Measurements from ENCODE around the gene TSPO.

DNA sequence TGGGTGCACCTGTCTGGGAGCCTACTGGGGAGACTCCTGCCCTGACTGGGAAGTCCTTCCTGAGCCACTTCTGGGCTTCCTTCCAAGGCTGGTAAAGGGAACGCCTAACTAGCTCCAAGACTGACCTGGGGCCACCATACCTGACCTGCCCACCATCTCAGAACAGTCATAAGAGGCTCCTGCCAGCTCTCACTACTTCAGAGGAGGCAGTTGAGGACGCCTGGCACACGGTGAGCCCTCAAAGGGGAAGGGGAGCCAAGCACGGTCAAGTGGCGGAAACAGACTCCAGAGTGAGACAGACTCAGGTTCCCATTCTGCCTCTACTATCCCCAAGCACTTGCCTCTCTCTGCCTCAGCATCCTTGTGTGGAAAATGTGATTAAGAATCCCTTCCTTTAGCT is 15.8 kb upstream of the TSPO start:
- TF ChIP-seq FOXA1 (IDR thresholded peaks at IDR 0.05) (no peak), SUZ12 (IDR thresholded peaks at IDR 0.05) (no peak), HDGF (IDR thresholded peaks at IDR 0.05; ENCODE audit: borderline replicate concordance) (no peak)
- TF ChIP-seq, protein P1, sequence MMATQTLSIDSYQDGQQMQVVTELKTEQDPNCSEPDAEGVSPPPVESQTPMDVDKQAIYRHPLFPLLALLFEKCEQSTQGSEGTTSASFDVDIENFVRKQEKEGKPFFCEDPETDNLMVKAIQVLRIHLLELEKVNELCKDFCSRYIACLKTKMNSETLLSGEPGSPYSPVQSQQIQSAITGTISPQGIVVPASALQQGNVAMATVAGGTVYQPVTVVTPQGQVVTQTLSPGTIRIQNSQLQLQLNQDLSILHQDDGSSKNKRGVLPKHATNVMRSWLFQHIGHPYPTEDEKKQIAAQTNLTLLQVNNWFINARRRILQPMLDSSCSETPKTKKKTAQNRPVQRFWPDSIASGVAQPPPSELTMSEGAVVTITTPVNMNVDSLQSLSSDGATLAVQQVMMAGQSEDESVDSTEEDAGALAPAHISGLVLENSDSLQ (IDR thresholded peaks at IDR 0.05), result no peak
